Cortex of kidney (tissue), 1 donor: ENCODE results near the gene FBXL17.
A peak's percentile ranks its signal among the peaks of the same experiment; 100 is the strongest.
"Not testable (repeated sequence)": the region's sequence is repeated elsewhere in the genome, so short reads cannot be mapped to it uniquely, and the experiment has no call there.

Source experiments
- DNase-seq: peaks from one replicate; lab custom pipeline; 2025; lab: John Stamatoyannopoulos, UW

Gene FBXL17

GRCh38 chr5:108381954-108382783 is at the start of gene FBXL17:
Gene FBXL17 (minus strand): TSS chr5:108382098.
- peak; percentile 64 for DNase-seq

GRCh38 chr5:108430931-108431608 is 49.2 kb upstream of the FBXL17 start:
- no peak for DNase-seq

- no peak for DNase-seq
Observed at GRCh38 chr5:108421713-108422112, 39.8 kb upstream of the FBXL17 start.

GRCh38 chr5:108420755-108421154 is 38.9 kb upstream of the FBXL17 start:
- DNase-seq = no peak

- DNase-seq = no peak
Observed at GRCh38 chr5:108420158-108420557, 38.3 kb upstream of the FBXL17 start.

GRCh38 chr5:108418197-108418596 is 36.3 kb upstream of the FBXL17 start:
- no peak for DNase-seq

GRCh38 chr5:108417166-108417670 is 35.3 kb upstream of the FBXL17 start:
- DNase-seq = no peak

GRCh38 chr5:108415726-108416125 is 33.8 kb upstream of the FBXL17 start:
- no peak for DNase-seq

- no peak for DNase-seq
Observed at GRCh38 chr5:108409786-108410185, 27.9 kb upstream of the FBXL17 start.

- DNase-seq = not testable (repeated sequence)
Observed at GRCh38 chr5:108405201-108405600, 23.3 kb upstream of the FBXL17 start.

GRCh38 chr5:108398964-108399363 is 17.1 kb upstream of the FBXL17 start:
- no peak for DNase-seq

- DNase-seq = not testable (repeated sequence)
Observed at GRCh38 chr5:108396837-108397236, 14.9 kb upstream of the FBXL17 start.

- DNase-seq = no peak
Observed at GRCh38 chr5:108387758-108388157, 5.9 kb upstream of the FBXL17 start.

GRCh38 chr5:108386345-108387061 is 4.6 kb upstream of the FBXL17 start:
- no peak for DNase-seq

- no peak for DNase-seq
Observed at GRCh38 chr5:108384741-108385140, 2.8 kb upstream of the FBXL17 start.

GRCh38 chr5:108382784-108383330 is 959 bp upstream of the FBXL17 start:
- no peak for DNase-seq

GRCh38 chr5:108381350-108381953 is 446 bp downstream of the FBXL17 start:
- no peak for DNase-seq

GRCh38 chr5:108380531-108381349 is 1.2 kb downstream of the FBXL17 start:
- DNase-seq = no peak

- no peak for DNase-seq
Observed at GRCh38 chr5:108379722-108380530, 2.0 kb downstream of the FBXL17 start.

GRCh38 chr5:108375768-108376167 is 6.1 kb downstream of the FBXL17 start:
- no peak for DNase-seq
